Activated naive CD8-positive, alpha-beta T cell treated with anti-CD3 and anti-CD28 coated beads, Interleukin-2, amount 50 U/mL, for 24 hours (primary cell): ENCODE results near the gene NBAS.

Experiments used
- ATAC-seq: fragments of 150-1000 bp; cut with Tn5 transposase; one replicate; pipeline ENCODE4 v1.10.0; 2021
- DNase-seq: peaks from one replicate; pipeline ENCODE4 v3.0.0; 2021
- H3K27ac Mint-ChIP-seq: one replicate; pipeline ENCODE4 v1.8.0; 2021; ENCODE audit warnings: mild to moderate bottlenecking, mixed read lengths
- H3K27me3 Mint-ChIP-seq: one replicate; pipeline ENCODE4 v1.8.0; 2021; ENCODE audit warnings: mixed read lengths
- H3K36me3 Mint-ChIP-seq: one replicate; pipeline ENCODE4 v1.8.0; 2021; ENCODE audit warnings: low read depth, mixed read lengths
- H3K4me1 Mint-ChIP-seq: one replicate; pipeline ENCODE4 v1.8.0; 2021; ENCODE audit warnings: mixed read lengths
- H3K4me3 Mint-ChIP-seq: one replicate; pipeline ENCODE4 v1.8.0; 2021; ENCODE audit warnings: mild to moderate bottlenecking, moderate library complexity, mixed read lengths
- H3K9me3 Mint-ChIP-seq: one replicate; pipeline ENCODE4 v1.8.0; 2021; ENCODE audit warnings: mixed read lengths

NBAS gene

DNA sequence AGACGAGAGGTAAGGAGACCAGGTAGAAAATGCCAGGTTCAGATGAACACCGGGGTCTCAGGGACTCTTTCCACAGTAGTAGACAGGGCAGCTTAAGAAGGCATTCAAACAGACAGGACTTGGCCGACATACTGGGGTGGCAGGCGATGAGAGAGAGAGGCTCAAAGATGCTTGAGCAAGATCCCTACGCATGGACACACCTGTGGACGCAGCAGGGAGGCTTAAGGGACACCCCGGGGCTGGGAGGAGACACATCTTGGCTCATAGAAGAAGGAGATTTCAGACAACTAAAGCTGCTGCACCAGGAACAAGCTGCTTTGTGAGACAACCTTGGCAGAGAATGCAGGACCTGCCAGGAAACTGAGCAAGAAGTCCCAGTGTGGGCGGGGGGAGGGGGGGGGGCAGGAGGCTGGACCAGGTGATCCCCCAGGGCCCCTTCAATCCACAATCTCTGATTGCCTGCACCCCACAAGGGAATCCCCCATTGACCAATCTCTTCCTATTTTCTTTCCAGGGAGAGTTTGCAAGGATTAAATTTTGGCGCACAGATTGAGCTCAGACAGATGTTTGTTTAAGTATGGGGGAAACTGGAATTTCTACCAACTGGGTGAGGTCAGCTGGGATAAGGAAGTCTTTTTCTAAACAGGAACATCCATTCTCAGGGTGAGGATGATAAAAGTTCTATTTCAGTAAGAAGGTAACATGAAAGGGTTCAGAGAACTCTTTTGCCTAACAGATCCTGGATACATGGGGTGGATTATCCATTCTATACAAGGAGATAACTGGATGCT is 400.7 kb downstream of the NBAS start:
- no peak overlapping the region for H3K27ac Mint-ChIP-seq

DNA sequence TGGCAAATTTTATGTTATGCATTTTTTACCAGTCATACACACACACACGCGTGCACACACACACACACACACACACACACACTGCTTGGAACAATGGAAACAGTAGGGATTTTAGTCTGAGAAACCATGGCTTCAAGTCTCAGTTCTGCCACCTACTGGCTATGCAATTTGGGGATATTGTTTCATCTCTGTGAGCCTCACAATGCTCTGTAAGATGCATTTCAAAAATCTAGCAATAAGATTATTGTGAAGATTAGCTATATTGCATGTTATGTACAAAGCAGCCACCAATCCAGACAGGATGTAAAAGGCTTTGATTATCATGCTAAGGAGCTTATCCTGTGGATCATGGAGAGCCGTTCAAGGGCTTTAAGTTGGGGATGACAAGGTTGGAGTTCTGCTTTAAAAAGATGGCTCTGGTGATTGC is 401.4 kb downstream of the NBAS start:
- H3K9me3 Mint-ChIP-seq: no peaks in the 10 kb centered on the region
- DNase-seq: peak; percentile 12
- H3K4me3 Mint-ChIP-seq: no peak overlapping the region
- peaks cover 2% of the 10 kb centered on the region for H3K27me3 Mint-ChIP-seq
- ATAC-seq: no peak
- peaks cover 8% of the 10 kb centered on the region for H3K4me1 Mint-ChIP-seq
- no peaks in the 10 kb centered on the region for H3K36me3 Mint-ChIP-seq
- no peak overlapping the region for H3K27ac Mint-ChIP-seq

More for the DNA sequence above, 400.7 kb downstream of the NBAS start:
- H3K9me3 Mint-ChIP-seq: no peaks in the 10 kb centered on the region
- H3K4me3 Mint-ChIP-seq: no peak overlapping the region
- H3K4me1 Mint-ChIP-seq: peaks cover 8% of the 10 kb centered on the region
- no peak for ATAC-seq
- DNase-seq: no peak
- H3K27me3 Mint-ChIP-seq: peaks cover 2% of the 10 kb centered on the region
- no peaks in the 10 kb centered on the region for H3K36me3 Mint-ChIP-seq

DNA sequence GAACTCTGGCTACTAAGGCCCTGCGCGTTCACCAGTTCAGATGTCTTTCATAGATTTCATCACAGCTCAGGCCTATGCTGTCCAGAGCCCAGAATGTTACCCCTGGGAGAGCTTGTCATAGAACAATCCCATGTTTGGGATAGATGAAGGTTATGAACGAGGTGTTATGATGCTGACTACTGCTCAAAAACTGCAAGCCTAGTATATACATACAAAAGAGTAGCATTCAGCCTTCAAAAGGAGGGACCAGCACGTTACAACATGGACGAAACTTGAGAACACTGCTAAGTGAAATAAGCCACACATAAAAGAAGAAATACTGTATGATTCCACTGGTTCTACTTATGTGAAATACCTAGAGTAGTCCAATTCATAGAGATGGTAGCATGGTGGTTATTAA is 401.9 kb downstream of the NBAS start:
- ATAC-seq (no peak), DNase-seq (no peak)
- H3K4me1 Mint-ChIP-seq: peaks cover 12% of the 10 kb centered on the region
- H3K4me3 Mint-ChIP-seq: no peak overlapping the region
- H3K27ac Mint-ChIP-seq: no peak overlapping the region
- no peaks in the 10 kb centered on the region for H3K9me3 Mint-ChIP-seq
- H3K36me3 Mint-ChIP-seq: no peaks in the 10 kb centered on the region
- H3K27me3 Mint-ChIP-seq: peaks cover 2% of the 10 kb centered on the region

DNA sequence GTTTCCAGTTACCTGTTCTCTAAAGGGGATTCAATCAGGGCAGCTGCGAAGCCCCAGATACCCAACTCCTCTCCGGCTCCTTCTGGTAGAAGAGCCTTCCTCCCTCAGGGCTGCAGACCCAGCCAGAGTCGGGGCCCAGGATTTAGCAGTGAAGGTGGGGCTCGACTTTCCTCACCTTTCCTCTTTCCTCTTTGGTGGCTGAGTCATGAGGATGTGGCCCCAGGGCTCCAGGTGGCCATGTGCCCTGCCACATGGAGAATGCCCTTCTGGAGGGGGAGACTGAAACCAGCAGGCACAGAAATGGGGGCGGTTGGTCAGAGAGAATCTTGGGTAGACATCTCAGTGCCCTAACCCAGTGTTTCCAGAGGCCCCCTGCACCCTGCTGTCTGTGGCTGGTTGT is 402.6 kb downstream of the NBAS start:
- Mint-ChIP-seq H3K4me3 (no peak overlapping the region), H3K4me1 (peaks cover 12% of the 10 kb centered on the region), H3K9me3 (no peaks in the 10 kb centered on the region), H3K36me3 (no peaks in the 10 kb centered on the region), H3K27ac (no peak overlapping the region), H3K27me3 (peaks cover 2% of the 10 kb centered on the region)
- DNase-seq: no peak
- no peak for ATAC-seq

DNA sequence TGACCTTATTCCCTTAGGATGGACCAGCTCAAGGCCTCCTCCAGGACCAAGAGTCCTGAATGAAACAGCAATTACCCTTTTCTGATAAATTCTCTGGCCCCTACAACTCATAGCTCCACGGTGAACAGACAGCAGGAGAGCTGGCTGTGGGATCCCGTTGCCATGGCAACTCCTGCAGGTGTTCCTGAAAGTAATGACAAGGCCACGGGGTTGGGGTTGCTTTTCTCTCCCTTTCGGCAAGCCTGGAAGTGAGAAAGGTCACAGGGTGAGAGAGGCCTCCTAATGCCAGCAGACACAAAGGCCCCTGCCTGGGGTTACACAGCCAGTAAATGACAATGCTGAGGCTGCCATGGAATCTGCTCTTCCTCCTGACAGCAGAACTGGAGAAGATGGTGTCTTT is 403.0 kb downstream of the NBAS start:
- no peaks in the 10 kb centered on the region for H3K9me3 Mint-ChIP-seq
- H3K27ac Mint-ChIP-seq: no peak overlapping the region
- peaks cover 2% of the 10 kb centered on the region for H3K27me3 Mint-ChIP-seq
- DNase-seq (no peak), ATAC-seq (no peak)
- H3K4me3 Mint-ChIP-seq: no peak overlapping the region
- peaks cover 12% of the 10 kb centered on the region for H3K4me1 Mint-ChIP-seq
- no peaks in the 10 kb centered on the region for H3K36me3 Mint-ChIP-seq

DNA sequence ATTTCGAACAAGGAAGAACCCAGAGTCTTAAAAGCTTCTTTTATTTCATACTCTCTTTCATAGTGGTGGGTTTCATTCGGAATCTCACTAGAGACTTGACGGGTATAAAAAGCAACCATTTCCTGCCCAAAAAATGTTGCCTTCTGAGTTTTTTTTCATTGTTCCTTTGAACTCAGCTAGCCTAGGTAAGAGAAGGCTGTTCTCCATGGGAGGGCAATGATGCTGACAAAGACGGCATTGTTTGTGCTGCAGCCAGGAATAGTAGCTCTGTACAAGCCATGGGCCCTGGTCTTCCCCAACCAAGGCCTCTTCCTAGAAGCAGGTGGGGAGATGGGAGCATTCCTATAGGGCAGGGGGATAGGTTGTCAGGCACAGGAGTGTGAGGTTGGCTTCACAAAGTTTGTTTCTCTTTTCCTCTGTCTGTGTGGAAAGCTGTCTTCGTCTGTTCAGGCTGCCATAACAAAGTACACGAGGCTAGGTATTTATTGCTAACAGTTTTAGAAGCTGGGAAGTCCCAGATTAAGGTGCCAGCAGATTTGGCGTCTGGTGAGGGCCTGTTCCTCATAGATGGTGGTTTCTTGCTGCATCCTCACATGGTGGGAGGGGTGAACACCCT is 405.1 kb downstream of the NBAS start:
- DNase-seq (no peak), ATAC-seq (no peak)
- peaks cover 12% of the 10 kb centered on the region for H3K4me1 Mint-ChIP-seq
- no peaks in the 10 kb centered on the region for H3K36me3 Mint-ChIP-seq
- H3K9me3 Mint-ChIP-seq: no peaks in the 10 kb centered on the region
- H3K4me3 Mint-ChIP-seq: no peak overlapping the region
- H3K27ac Mint-ChIP-seq: no peak overlapping the region
- H3K27me3 Mint-ChIP-seq: peaks cover 4% of the 10 kb centered on the region

DNA sequence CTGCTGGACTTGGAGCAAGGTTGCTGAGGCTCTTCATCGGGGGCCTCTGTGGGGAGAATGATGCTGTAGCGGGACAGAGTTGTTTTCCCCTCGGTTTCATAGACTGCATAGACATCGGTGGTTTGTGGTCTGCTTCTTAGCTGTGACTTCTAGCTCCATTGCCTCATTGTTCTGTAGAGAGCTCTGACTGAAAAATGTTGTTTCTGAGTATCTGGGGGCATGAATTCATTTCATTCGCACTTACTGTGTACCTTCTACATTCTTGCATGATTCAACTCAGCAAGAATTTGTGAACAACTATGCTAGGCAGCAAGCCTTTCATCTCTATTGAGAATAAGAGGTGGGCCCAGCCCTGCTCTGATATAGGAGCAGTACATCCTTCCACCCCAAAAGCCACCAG is 406.8 kb downstream of the NBAS start:
- Mint-ChIP-seq H3K27me3 (peaks cover 4% of the 10 kb centered on the region), H3K27ac (no peak overlapping the region), H3K9me3 (no peaks in the 10 kb centered on the region), H3K36me3 (no peaks in the 10 kb centered on the region), H3K4me1 (peaks cover 6% of the 10 kb centered on the region), H3K4me3 (no peak overlapping the region)
- DNase-seq (no peak), ATAC-seq (peak; percentile 73)

DNA sequence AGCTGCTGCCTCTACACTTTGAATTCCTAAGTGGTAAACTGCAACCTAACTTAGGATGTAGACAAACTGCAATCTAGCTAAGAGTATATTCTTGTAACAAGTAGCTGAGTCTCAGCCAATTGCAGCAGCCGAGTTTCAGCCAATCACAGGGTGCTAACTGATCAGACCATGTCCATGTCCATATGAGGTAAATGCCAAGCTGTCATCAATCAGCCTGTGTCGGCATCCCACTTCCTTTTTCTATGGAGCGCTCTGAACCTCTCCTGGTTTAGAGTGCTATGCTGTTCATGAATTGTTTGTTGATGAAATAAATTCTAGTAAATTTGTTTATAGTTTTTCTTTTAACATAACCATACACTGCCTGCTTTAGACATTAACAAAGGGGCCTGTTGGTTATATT is 408.8 kb downstream of the NBAS start:
- no peak overlapping the region for H3K4me3 Mint-ChIP-seq
- no peaks in the 10 kb centered on the region for H3K36me3 Mint-ChIP-seq
- H3K9me3 Mint-ChIP-seq: no peaks in the 10 kb centered on the region
- no peak overlapping the region for H3K27ac Mint-ChIP-seq
- DNase-seq: no peak
- peaks cover 6% of the 10 kb centered on the region for H3K4me1 Mint-ChIP-seq
- peaks cover 4% of the 10 kb centered on the region for H3K27me3 Mint-ChIP-seq
- no peak for ATAC-seq

DNA sequence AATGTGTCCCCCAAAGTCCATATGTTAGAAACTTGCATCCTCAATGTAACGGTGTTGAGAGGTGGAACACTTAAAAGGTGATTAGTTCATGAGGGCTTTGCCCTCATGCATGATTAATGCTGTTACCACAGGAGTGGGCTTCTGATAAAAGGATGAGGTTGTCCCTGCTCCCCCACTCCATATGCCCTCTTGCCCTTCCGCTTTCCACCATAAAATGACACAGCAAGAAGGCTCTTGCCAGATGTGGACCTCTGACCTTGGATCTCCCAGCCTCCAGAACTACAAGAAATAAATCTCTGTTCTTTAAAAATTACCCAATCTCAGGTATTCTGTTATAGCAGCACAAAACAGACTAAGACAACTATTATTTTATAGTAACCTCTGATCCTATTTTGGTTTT is 412.1 kb downstream of the NBAS start:
- H3K9me3 Mint-ChIP-seq: no peaks in the 10 kb centered on the region
- H3K4me1 Mint-ChIP-seq: peaks cover 6% of the 10 kb centered on the region
- DNase-seq: no peak
- no peaks in the 10 kb centered on the region for H3K36me3 Mint-ChIP-seq
- peaks cover 1% of the 10 kb centered on the region for H3K27me3 Mint-ChIP-seq
- H3K4me3 Mint-ChIP-seq: no peak overlapping the region
- no peak overlapping the region for H3K27ac Mint-ChIP-seq
- ATAC-seq: no peak

DNA sequence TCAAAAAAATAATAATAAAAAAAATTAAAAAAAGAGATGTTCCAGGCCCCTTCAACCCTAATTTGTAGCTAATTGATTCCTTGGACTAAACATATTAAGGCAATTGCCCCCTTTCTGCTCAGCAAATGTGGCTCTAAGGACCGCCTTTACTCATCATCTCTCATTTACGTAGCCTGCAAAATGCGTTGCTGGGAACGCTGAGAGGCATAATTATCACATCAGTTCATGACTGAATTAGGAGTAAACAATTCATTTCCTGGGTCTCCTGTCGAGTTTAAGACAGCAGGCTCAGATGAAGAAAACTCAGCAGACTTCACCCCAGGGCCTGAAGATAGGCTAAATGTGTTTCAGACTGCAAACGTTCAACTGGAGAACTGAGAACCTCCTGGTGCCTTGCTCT is 413.5 kb downstream of the NBAS start:
- no peak for ATAC-seq
- Mint-ChIP-seq H3K9me3 (no peaks in the 10 kb centered on the region), H3K4me3 (no peak overlapping the region), H3K4me1 (peaks cover 12% of the 10 kb centered on the region), H3K27me3 (no peaks in the 10 kb centered on the region), H3K27ac (no peak overlapping the region), H3K36me3 (no peaks in the 10 kb centered on the region)
- no peak for DNase-seq

DNA sequence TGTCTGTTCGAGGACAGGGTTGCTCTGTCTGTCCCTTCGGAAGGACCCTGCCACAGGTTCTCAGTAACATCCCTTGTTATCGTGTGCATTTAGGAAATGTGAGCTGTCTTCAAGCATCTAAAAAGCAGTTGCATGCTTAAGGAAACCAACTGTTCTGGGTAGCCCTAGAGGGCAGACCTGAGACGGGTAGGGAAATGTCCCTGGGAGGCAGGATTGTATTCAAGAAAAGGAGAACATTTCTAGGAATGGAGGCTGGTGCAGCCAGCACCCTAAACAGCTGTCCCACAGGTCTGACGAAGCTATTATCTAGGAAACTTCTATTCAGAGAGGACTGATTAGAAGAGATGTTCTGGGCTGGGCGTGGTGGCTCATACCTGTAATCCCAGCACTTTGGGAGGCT is 414.2 kb downstream of the NBAS start:
- DNase-seq (no peak), ATAC-seq (no peak)
- H3K27me3 Mint-ChIP-seq: no peaks in the 10 kb centered on the region
- H3K9me3 Mint-ChIP-seq: peaks cover under 1% of the 10 kb centered on the region
- H3K36me3 Mint-ChIP-seq: no peaks in the 10 kb centered on the region
- H3K4me3 Mint-ChIP-seq: no peak overlapping the region
- H3K4me1 Mint-ChIP-seq: peaks cover 18% of the 10 kb centered on the region
- H3K27ac Mint-ChIP-seq: no peak overlapping the region

DNA sequence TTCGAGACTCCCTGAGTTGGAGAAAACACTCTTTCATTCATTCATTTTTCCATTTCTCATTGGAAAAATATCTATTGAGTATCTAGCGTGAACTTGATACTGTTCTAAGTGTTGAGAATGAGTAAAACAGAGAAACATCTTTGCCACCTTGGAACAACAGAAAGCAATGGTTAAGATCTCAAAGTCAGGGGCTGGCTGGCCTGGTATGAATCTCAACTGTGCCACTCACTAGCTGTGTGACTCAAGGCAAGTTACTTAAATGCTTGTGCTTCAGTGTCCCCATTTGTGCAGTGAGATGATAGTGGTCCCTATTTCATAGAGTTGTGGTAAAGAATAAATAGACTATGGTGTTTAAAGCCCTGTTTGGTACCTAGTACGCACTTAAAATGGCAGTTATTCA is 415.2 kb downstream of the NBAS start:
- H3K9me3 Mint-ChIP-seq: peaks cover 3% of the 10 kb centered on the region
- no peak overlapping the region for H3K27ac Mint-ChIP-seq

DNA sequence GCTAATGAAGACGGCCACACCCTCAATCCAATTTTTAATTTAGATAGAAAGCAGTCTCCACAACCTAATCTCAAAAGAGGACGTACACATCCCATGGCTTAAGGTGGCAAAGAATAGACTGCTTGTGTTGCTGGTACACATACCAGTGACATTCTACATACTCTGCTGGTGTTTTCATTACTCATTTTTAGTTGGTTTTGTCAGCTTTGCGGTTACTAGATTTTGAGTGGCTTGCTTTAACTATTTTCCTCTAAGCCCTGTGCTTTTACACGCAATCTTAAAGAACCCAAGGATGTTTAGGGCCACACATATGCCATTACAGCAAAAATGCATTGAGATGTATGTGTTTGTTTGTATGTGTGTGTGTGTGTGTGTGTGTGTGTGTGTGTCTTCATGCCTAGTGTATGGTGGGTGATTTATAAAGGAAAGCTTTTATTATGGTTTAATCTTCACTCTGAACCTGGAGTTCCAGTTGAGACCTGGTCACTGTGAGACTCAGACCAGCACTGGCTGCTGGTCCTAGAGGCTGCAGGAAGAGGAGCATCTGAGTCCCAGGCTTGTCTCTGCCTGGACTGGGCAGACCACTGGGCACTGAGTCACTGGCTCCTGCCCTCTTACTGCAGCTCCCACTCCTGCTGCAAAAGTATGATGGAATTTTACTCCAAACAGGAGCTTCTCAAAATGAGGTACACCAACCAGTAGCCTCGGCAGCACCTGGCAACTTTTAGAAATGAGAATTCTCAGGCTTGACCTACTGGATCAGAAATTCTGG is 415.9 kb downstream of the NBAS start:
- Mint-ChIP-seq H3K4me1 (peaks cover 28% of the 10 kb centered on the region), H3K4me3 (no peak overlapping the region), H3K9me3 (peaks cover 3% of the 10 kb centered on the region), H3K27ac (no peak overlapping the region), H3K27me3 (no peaks in the 10 kb centered on the region), H3K36me3 (no peaks in the 10 kb centered on the region)
- DNase-seq (no peak), ATAC-seq (no peak)

More for the DNA sequence above, 415.2 kb downstream of the NBAS start:
- peaks cover 28% of the 10 kb centered on the region for H3K4me1 Mint-ChIP-seq
- H3K36me3 Mint-ChIP-seq: no peaks in the 10 kb centered on the region
- ATAC-seq (no peak), DNase-seq (no peak)
- H3K4me3 Mint-ChIP-seq: no peak overlapping the region
- no peaks in the 10 kb centered on the region for H3K27me3 Mint-ChIP-seq

DNA sequence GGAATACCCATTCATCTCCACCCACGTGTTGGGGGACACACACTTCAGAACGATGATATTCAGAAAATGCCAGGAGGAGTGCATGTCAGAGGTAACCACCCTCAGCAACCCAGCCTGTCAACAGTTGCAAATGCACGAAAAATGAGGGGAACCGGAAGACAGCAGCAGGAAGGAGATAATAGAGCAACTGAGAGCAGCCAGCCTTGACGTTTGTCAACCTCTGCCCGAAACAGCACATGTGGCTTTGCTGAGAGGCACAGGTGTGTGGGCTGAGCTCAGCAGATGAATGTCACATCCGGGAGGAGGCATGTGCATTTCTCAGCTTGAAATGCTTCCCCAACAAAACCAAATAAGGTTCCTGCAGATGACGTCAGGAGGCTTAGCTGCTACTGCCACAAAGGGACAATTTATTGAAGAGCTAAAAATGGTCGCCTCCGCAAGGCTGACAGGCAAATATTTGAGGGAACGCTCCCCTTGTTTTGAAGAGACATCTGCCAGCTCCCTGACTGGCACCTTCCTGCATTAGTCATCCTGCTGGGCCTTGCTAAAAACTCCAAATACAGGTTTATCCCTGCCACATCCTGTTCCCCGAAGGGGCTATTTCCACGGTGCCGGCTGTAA is 419.0 kb downstream of the NBAS start:
- Mint-ChIP-seq H3K4me1 (peaks cover 28% of the 10 kb centered on the region), H3K4me3 (peak overlapping the region; percentile 68)

More for the DNA sequence above, 419.0 kb downstream of the NBAS start:
- Mint-ChIP-seq H3K27me3 (no peaks in the 10 kb centered on the region), H3K9me3 (peaks cover 3% of the 10 kb centered on the region), H3K27ac (peak overlapping the region; percentile 85), H3K36me3 (no peaks in the 10 kb centered on the region)
- peak; percentile 67 for DNase-seq
- ATAC-seq: peak; percentile 99
